ENCODE results near the gene FMC1.

DNA sequence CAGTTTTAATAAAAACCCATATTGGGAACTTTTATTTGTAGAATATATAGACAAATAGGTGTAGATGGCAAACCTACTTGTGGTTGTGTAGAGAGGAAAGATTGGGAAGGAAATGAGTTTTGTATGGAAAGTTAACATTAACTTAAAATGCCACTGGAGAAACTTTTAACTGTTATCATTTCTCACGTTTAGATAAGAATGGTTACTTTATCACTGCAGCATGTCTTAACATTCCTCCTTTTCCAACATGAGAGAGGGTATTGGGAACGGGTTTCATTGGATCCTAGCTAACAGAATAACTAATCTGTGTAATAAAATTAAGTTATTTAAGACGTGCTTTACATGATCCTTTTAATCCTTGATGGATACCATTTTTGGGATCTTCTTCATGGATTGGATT lies 20.4 kb downstream of the FMC1 start:
- TF ChIP-seq, protein P1, sequence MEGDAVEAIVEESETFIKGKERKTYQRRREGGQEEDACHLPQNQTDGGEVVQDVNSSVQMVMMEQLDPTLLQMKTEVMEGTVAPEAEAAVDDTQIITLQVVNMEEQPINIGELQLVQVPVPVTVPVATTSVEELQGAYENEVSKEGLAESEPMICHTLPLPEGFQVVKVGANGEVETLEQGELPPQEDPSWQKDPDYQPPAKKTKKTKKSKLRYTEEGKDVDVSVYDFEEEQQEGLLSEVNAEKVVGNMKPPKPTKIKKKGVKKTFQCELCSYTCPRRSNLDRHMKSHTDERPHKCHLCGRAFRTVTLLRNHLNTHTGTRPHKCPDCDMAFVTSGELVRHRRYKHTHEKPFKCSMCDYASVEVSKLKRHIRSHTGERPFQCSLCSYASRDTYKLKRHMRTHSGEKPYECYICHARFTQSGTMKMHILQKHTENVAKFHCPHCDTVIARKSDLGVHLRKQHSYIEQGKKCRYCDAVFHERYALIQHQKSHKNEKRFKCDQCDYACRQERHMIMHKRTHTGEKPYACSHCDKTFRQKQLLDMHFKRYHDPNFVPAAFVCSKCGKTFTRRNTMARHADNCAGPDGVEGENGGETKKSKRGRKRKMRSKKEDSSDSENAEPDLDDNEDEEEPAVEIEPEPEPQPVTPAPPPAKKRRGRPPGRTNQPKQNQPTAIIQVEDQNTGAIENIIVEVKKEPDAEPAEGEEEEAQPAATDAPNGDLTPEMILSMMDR (IDR thresholded peaks at IDR 0.05): no peak
- TF ChIP-seq POLR2A (IDR thresholded peaks at IDR 0.05): no peak
